Tibial nerve (tissue), 4 donors: ENCODE results near the gene SCN9A. TPM values are rescaled to one million over a fixed set of nuclear protein-coding genes. Genes with fewer than 3 reads are reported as not detected.

ENCODE experiments used
- DNase-seq, 2 donors: peaks; one replicate each; pipeline ENCODE4 v3.0.0-alpha.2; 2019; ENCODE audit warnings: low spot score in 2 of 2
- H3K27ac ChIP-seq, 4 donors: fragments of 200-600 bp; sonication (generic) in 3 of 4; one replicate each; pipeline ENCODE4 v1.5.1; 2017 to 2019; ENCODE audit warnings: mild to moderate bottlenecking in 1 of 4
- H3K27me3 ChIP-seq, 2 donors: fragments of 200-600 bp; sonication (generic) in 1 of 2; one replicate each; pipeline versions ENCODE4 v1.5.1 to v1.6.0; 2017 to 2019
- H3K36me3 ChIP-seq, 3 donors: fragments of 200-600 bp; sonication (generic); one replicate each; pipeline ENCODE4 v1.5.1; 2018 to 2019
- H3K4me1 ChIP-seq, 4 donors: fragments of 200-600 bp; sonication (generic) in 3 of 4; one replicate each; pipeline ENCODE4 v1.5.1; 2017 to 2019
- H3K4me3 ChIP-seq, 4 donors: fragments of 200-600 bp; sonication (generic) in 3 of 4; one replicate each; pipeline ENCODE4 v1.5.1; 2017 to 2019; ENCODE audit warnings: mild to moderate bottlenecking in 1 of 4, moderate library complexity in 1 of 4
- H3K9me3 ChIP-seq, 4 donors: fragments of 200-600 bp; sonication (generic) in 3 of 4; one replicate each; pipeline ENCODE4 v1.5.1; 2017 to 2019
- EP300 ChIP-seq, 2 donors: sonication (generic); formaldehyde crosslinking; IDR thresholded peaks; one replicate each; pipeline ENCODE4 v1.6.1; 2017; ENCODE audit warnings: antibody characterized with exemption in 2 of 2, mild to moderate bottlenecking in 1 of 2
- POLR2A ChIP-seq, 2 donors: fragments of 450-650 bp; IDR thresholded peaks; one replicate each; pipeline ENCODE4 v1.6.1; 2017; ENCODE audit warnings: antibody characterized with exemption in 2 of 2, mild to moderate bottlenecking in 2 of 2, moderate library complexity in 2 of 2
- WGBS, 2 donors: methylation state at CpG; one replicate each; pipeline ENCODE4 v1.1.5; 2018; 5-methylcytosine and 5-hydroxymethylcytosine counted together
- total RNA-seq, 4 donors: library from RNA; depleted of rRNA; stranded (reverse); fragments of >200 nt; gene quantifications; one replicate each; pipeline ENCODE4 v1.1.0, GENCODE V29; 2016
- TF ChIP-seq, protein P1 (sequence below), 5 experiments: fragments of 200-600 bp in 3 of 5; fragments of 450-650 bp in 2 of 5; sonication (generic) in 3 of 5; IDR thresholded peaks; one replicate each; pipeline ENCODE4 v1.5.1; 2016 to 2019; ENCODE audit warnings: antibody characterized with exemption in 5 of 5, mild to moderate bottlenecking in 3 of 5, moderate library complexity in 2 of 5

SCN9A gene
- total RNA-seq, 4 donors from 2014 or later = 8.2 to 36.1 (median 17.2) TPM

GRCh38 chr2:166230724-166231070 lies 145.0 kb downstream of the SCN9A start:
- TF ChIP-seq POLR2A (IDR thresholded peaks at IDR 0.05) (no peak), EP300 (IDR thresholded peaks at IDR 0.05) (no peak)
- TF ChIP-seq, protein P1, sequence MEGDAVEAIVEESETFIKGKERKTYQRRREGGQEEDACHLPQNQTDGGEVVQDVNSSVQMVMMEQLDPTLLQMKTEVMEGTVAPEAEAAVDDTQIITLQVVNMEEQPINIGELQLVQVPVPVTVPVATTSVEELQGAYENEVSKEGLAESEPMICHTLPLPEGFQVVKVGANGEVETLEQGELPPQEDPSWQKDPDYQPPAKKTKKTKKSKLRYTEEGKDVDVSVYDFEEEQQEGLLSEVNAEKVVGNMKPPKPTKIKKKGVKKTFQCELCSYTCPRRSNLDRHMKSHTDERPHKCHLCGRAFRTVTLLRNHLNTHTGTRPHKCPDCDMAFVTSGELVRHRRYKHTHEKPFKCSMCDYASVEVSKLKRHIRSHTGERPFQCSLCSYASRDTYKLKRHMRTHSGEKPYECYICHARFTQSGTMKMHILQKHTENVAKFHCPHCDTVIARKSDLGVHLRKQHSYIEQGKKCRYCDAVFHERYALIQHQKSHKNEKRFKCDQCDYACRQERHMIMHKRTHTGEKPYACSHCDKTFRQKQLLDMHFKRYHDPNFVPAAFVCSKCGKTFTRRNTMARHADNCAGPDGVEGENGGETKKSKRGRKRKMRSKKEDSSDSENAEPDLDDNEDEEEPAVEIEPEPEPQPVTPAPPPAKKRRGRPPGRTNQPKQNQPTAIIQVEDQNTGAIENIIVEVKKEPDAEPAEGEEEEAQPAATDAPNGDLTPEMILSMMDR (IDR thresholded peaks at IDR 0.05) = no peak
- Histone ChIP-seq H3K36me3 (peaks cover 0 to 3% (median 0%) of the 10 kb centered on the region in 3 donors), H3K4me1 (no peaks in the 10 kb centered on the region), H3K9me3 (no peaks in the 10 kb centered on the region), H3K27me3 (no peaks in the 10 kb centered on the region), H3K4me3 (no peak overlapping the region), H3K27ac (no peak overlapping the region)
- DNase-seq = no peak
- 67 to 71% methylated on average over 2 of the region's 2 CpGs for WGBS, 2 donors

GRCh38 chr2:166230024-166230723 lies 145.6 kb downstream of the SCN9A start:
- H3K36me3 ChIP-seq = peaks cover 0 to 6% (median 0%) of the 10 kb centered on the region in 3 donors
- 58 to 59% methylated on average over 4 of the region's 4 CpGs for WGBS, 2 donors
- H3K27ac ChIP-seq = no peak overlapping the region
- DNase-seq = no peak
- no peak overlapping the region for H3K4me3 ChIP-seq
- H3K4me1 ChIP-seq = no peaks in the 10 kb centered on the region
- no peak for TF ChIP-seq EP300 (IDR thresholded peaks at IDR 0.05)
- TF ChIP-seq POLR2A (IDR thresholded peaks at IDR 0.05) = no peak
- TF ChIP-seq, protein P1 (IDR thresholded peaks at IDR 0.05) = no peak
- H3K9me3 ChIP-seq = no peaks in the 10 kb centered on the region
- no peaks in the 10 kb centered on the region for H3K27me3 ChIP-seq

- Histone ChIP-seq H3K9me3 (no peaks in the 10 kb centered on the region), H3K36me3 (peaks cover 0 to 6% (median 0%) of the 10 kb centered on the region in 3 donors), H3K27ac (no peak overlapping the region), H3K4me1 (no peaks in the 10 kb centered on the region), H3K4me3 (no peak overlapping the region), H3K27me3 (no peaks in the 10 kb centered on the region)
- no peak for DNase-seq
- TF ChIP-seq POLR2A (IDR thresholded peaks at IDR 0.05) (no peak), EP300 (IDR thresholded peaks at IDR 0.05) (no peak)
- TF ChIP-seq, protein P1 (IDR thresholded peaks at IDR 0.05) = no peak
Observed at GRCh38 chr2:166229678-166230023, 146.1 kb downstream of the SCN9A start.

GRCh38 chr2:166224197-166224596 lies 151.5 kb downstream of the SCN9A start:
- TF ChIP-seq, protein P1 (IDR thresholded peaks at IDR 0.05) = no peak
- no peak for TF ChIP-seq EP300 (IDR thresholded peaks at IDR 0.05)
- TF ChIP-seq POLR2A (IDR thresholded peaks at IDR 0.05) = no peak
- no peaks in the 10 kb centered on the region for H3K27me3 ChIP-seq
- peaks cover 0 to 16% (median 0%) of the 10 kb centered on the region in 3 donors for H3K36me3 ChIP-seq
- no peaks in the 10 kb centered on the region for H3K4me1 ChIP-seq
- no peaks in the 10 kb centered on the region for H3K9me3 ChIP-seq
- no peak overlapping the region for H3K27ac ChIP-seq
- no peak for DNase-seq
- H3K4me3 ChIP-seq = no peak overlapping the region

- Histone ChIP-seq H3K9me3 (no peaks in the 10 kb centered on the region), H3K27ac (no peak overlapping the region), H3K36me3 (peaks cover 0 to 16% (median 0%) of the 10 kb centered on the region in 3 donors), H3K27me3 (no peaks in the 10 kb centered on the region), H3K4me1 (no peaks in the 10 kb centered on the region), H3K4me3 (no peak overlapping the region)
- WGBS, 2 donors = 94 to 96% methylated on average over 4 of the region's 4 CpGs
- no peak for DNase-seq
- TF ChIP-seq EP300 (IDR thresholded peaks at IDR 0.05) (no peak), POLR2A (IDR thresholded peaks at IDR 0.05) (no peak)
- TF ChIP-seq, protein P1 (IDR thresholded peaks at IDR 0.05) = no peak
Observed at GRCh38 chr2:166223298-166223697, 152.4 kb downstream of the SCN9A start.
